ENCODE results near the gene HSF4. TPM values are rescaled to one million over a fixed set of nuclear protein-coding genes. Genes with fewer than 3 reads are reported as not detected.

The HSF4 gene
- total and polyA plus RNA-seq, 3 experiments from 2014 or later, result 11.6 to 13.3 TPM; not detected in 1

- no peak for DNase-seq
- ChIA-PET CTCF (no interaction called here), POLR2A (interaction anchor here (0.5 kb wide), 1 partner anchor 66 kb away, joined by 8 read pairs; no protein-coding TSS in a partner anchor)
- H3K27me3 Mint-ChIP-seq, result no peaks in the 10 kb centered on the region
- Histone ChIP-seq H3K4me3 (ENCODE audit: low read length) (no peak overlapping the region), H3K4me1 (ENCODE audit: insufficient read depth, low read length) (no peaks in the 10 kb centered on the region), H3K27me3 (ENCODE audit: insufficient read depth, low read length, poor library complexity, severe bottlenecking) (no peaks in the 10 kb centered on the region), H3K36me3 (ENCODE audit: insufficient read depth, low read length) (peaks cover 17% of the 10 kb centered on the region), H3K27ac (ENCODE audit: low read depth, low read length) (no peak overlapping the region), H3K9me3 (ENCODE audit: low read length) (no peaks in the 10 kb centered on the region)
- no peaks in the 10 kb centered on the region for H3K9me3 Mint-ChIP-seq
- H3K4me3 Mint-ChIP-seq, result no peak overlapping the region
- peaks cover 2 to 60% (median 2%) of the 10 kb centered on the region in 3 donors for H3K36me3 Mint-ChIP-seq
- H3K4me1 Mint-ChIP-seq, result peaks cover 2 to 10% (median 3%) of the 10 kb centered on the region in 3 donors
- no peak overlapping the region for H3K27ac Mint-ChIP-seq
Observed at GRCh38 chr16:67201411-67202345, 37.1 kb downstream of the HSF4 start.

GRCh38 chr16:67202426-67202825, 37.9 kb downstream of the HSF4 start:
- no peak for DNase-seq
- H3K9me3 Mint-ChIP-seq, result no peaks in the 10 kb centered on the region
- H3K4me3 ChIP-seq (ENCODE audit: low read length), result no peak overlapping the region
- H3K9me3 ChIP-seq (ENCODE audit: low read length), result no peaks in the 10 kb centered on the region
- ChIA-PET POLR2A (interaction anchor here (0.5 kb wide), 1 partner anchor 65 kb away, joined by 8 read pairs; no protein-coding TSS in a partner anchor), CTCF (no interaction called here)
- peaks cover 0 to 5% (median 0%) of the 10 kb centered on the region in 3 donors for H3K4me1 Mint-ChIP-seq
- no peak overlapping the region for H3K4me3 Mint-ChIP-seq
- peaks cover 9% of the 10 kb centered on the region for H3K36me3 ChIP-seq (ENCODE audit: insufficient read depth, low read length)
- H3K27me3 Mint-ChIP-seq, result no peaks in the 10 kb centered on the region
- no peak overlapping the region for H3K27ac ChIP-seq (ENCODE audit: low read depth, low read length)
- peak overlapping the region in 1 of 8 donors; percentile 68 for H3K27ac Mint-ChIP-seq
- no peaks in the 10 kb centered on the region for H3K27me3 ChIP-seq (ENCODE audit: insufficient read depth, low read length, poor library complexity, severe bottlenecking)
- peaks cover 0 to 52% (median 0%) of the 10 kb centered on the region in 3 donors for H3K36me3 Mint-ChIP-seq
- H3K4me1 ChIP-seq (ENCODE audit: insufficient read depth, low read length), result no peaks in the 10 kb centered on the region

GRCh38 chr16:67202956-67203493, 38.5 kb downstream of the HSF4 start:
- ChIA-PET POLR2A (no interaction called here), CTCF (no interaction called here)
- peaks cover 0 to 46% (median 0%) of the 10 kb centered on the region in 3 donors for H3K36me3 Mint-ChIP-seq
- Histone ChIP-seq H3K27ac (ENCODE audit: low read depth, low read length) (no peak overlapping the region), H3K4me3 (ENCODE audit: low read length) (no peak overlapping the region), H3K36me3 (ENCODE audit: insufficient read depth, low read length) (peaks cover 3% of the 10 kb centered on the region), H3K27me3 (ENCODE audit: insufficient read depth, low read length, poor library complexity, severe bottlenecking) (no peaks in the 10 kb centered on the region), H3K4me1 (ENCODE audit: insufficient read depth, low read length) (no peaks in the 10 kb centered on the region), H3K9me3 (ENCODE audit: low read length) (no peaks in the 10 kb centered on the region)
- H3K4me3 Mint-ChIP-seq, result no peak overlapping the region
- no peak for DNase-seq
- no peaks in the 10 kb centered on the region for H3K9me3 Mint-ChIP-seq
- no peaks in the 10 kb centered on the region for H3K27me3 Mint-ChIP-seq
- peaks cover 0 to 5% (median 0%) of the 10 kb centered on the region in 3 donors for H3K4me1 Mint-ChIP-seq
- peak overlapping the region in 1 of 8 donors; percentile 58 for H3K27ac Mint-ChIP-seq

GRCh38 chr16:67204076-67204475, 39.5 kb downstream of the HSF4 start:
- POLR2A ChIA-PET, result no interaction called here

GRCh38 chr16:67206129-67206837, 41.7 kb downstream of the HSF4 start:
- H3K27me3 Mint-ChIP-seq, result no peaks in the 10 kb centered on the region
- H3K4me3 Mint-ChIP-seq, result peak overlapping the region in 1 of 7 donors; percentile 15
- no peak overlapping the region for H3K27ac ChIP-seq (ENCODE audit: low read depth, low read length)
- H3K36me3 ChIP-seq (ENCODE audit: insufficient read depth, low read length), result no peaks in the 10 kb centered on the region
- no peaks in the 10 kb centered on the region for H3K27me3 ChIP-seq (ENCODE audit: insufficient read depth, low read length, poor library complexity, severe bottlenecking)
- H3K4me1 Mint-ChIP-seq, result no peaks in the 10 kb centered on the region
- H3K27ac Mint-ChIP-seq, result peak overlapping the region in 5 of 8 donors; percentile 5 to 88 (median 48)
- DNase-seq, result no peak
- H3K9me3 ChIP-seq (ENCODE audit: low read length), result no peaks in the 10 kb centered on the region
- peaks cover 0 to 25% (median 0%) of the 10 kb centered on the region in 3 donors for H3K36me3 Mint-ChIP-seq
- H3K9me3 Mint-ChIP-seq, result no peaks in the 10 kb centered on the region
- POLR2A ChIA-PET, result no interaction called here
- H3K4me3 ChIP-seq (ENCODE audit: low read length), result no peak overlapping the region
- H3K4me1 ChIP-seq (ENCODE audit: insufficient read depth, low read length), result no peaks in the 10 kb centered on the region
- CTCF ChIA-PET, result no interaction called here

More at GRCh38 chr16:67204076-67204475, 39.5 kb downstream of the HSF4 start:
- Mint-ChIP-seq H3K36me3 (peaks cover 0 to 40% (median 0%) of the 10 kb centered on the region in 3 donors), H3K4me3 (no peak overlapping the region), H3K9me3 (no peaks in the 10 kb centered on the region), H3K27ac (peak overlapping the region in 2 of 8 donors; percentile 15 to 26), H3K4me1 (no peaks in the 10 kb centered on the region), H3K27me3 (no peaks in the 10 kb centered on the region)
- Histone ChIP-seq H3K9me3 (ENCODE audit: low read length) (no peaks in the 10 kb centered on the region), H3K36me3 (ENCODE audit: insufficient read depth, low read length) (no peaks in the 10 kb centered on the region), H3K4me3 (ENCODE audit: low read length) (no peak overlapping the region), H3K4me1 (ENCODE audit: insufficient read depth, low read length) (no peaks in the 10 kb centered on the region), H3K27ac (ENCODE audit: low read depth, low read length) (no peak overlapping the region), H3K27me3 (ENCODE audit: insufficient read depth, low read length, poor library complexity, severe bottlenecking) (no peaks in the 10 kb centered on the region)
- no peak for DNase-seq
- CTCF ChIA-PET, result interaction anchor here (0.6 to 0.9 kb wide), 2 partner anchors 22 to 246 kb away, joined by 3 read pairs; no protein-coding TSS in a partner anchor

- Histone ChIP-seq H3K4me1 (ENCODE audit: insufficient read depth, low read length) (no peaks in the 10 kb centered on the region), H3K36me3 (ENCODE audit: insufficient read depth, low read length) (no peaks in the 10 kb centered on the region), H3K9me3 (ENCODE audit: low read length) (no peaks in the 10 kb centered on the region), H3K4me3 (ENCODE audit: low read length) (no peak overlapping the region), H3K27ac (ENCODE audit: low read depth, low read length) (no peak overlapping the region), H3K27me3 (ENCODE audit: insufficient read depth, low read length, poor library complexity, severe bottlenecking) (no peaks in the 10 kb centered on the region)
- CTCF ChIA-PET, result no interaction called here
- Mint-ChIP-seq H3K27ac (peak overlapping the region in 2 of 8 donors; percentile 26 to 32), H3K4me1 (no peaks in the 10 kb centered on the region), H3K36me3 (peaks cover 0 to 20% (median 0%) of the 10 kb centered on the region in 3 donors), H3K4me3 (peak overlapping the region in 1 of 7 donors; percentile 15), H3K27me3 (peaks cover 0 to 2% of the 10 kb centered on the region in 2 donors), H3K9me3 (no peaks in the 10 kb centered on the region)
- POLR2A ChIA-PET, result no interaction called here
- DNase-seq, result no peak
Observed at GRCh38 chr16:67206838-67207248, 42.3 kb downstream of the HSF4 start.

GRCh38 chr16:67207249-67208091, 42.9 kb downstream of the HSF4 start:
- peaks cover 0 to 2% of the 10 kb centered on the region in 2 donors for H3K27me3 Mint-ChIP-seq
- H3K4me1 Mint-ChIP-seq, result no peaks in the 10 kb centered on the region
- H3K36me3 Mint-ChIP-seq, result peaks cover 0 to 15% (median 0%) of the 10 kb centered on the region in 3 donors
- Histone ChIP-seq H3K4me1 (ENCODE audit: insufficient read depth, low read length) (no peaks in the 10 kb centered on the region), H3K36me3 (ENCODE audit: insufficient read depth, low read length) (no peaks in the 10 kb centered on the region), H3K4me3 (ENCODE audit: low read length) (no peak overlapping the region), H3K27me3 (ENCODE audit: insufficient read depth, low read length, poor library complexity, severe bottlenecking) (no peaks in the 10 kb centered on the region), H3K9me3 (ENCODE audit: low read length) (no peaks in the 10 kb centered on the region), H3K27ac (ENCODE audit: low read depth, low read length) (no peak overlapping the region)
- no peaks in the 10 kb centered on the region for H3K9me3 Mint-ChIP-seq
- DNase-seq, result peak in 1 of 5 donors; percentile 42
- ChIA-PET POLR2A (no interaction called here), CTCF (no interaction called here)
- no peak overlapping the region for H3K4me3 Mint-ChIP-seq
- peak overlapping the region in 1 of 8 donors; percentile 26 for H3K27ac Mint-ChIP-seq
